Endothelial cell of umbilical vein (primary cell): ENCODE results near the gene SUPT16H.

ENCODE experiments used
- CTCF ChIP-seq, 2 donors: IDR thresholded peaks; 1 replicate in 1 of 2; 2 replicates in 1 of 2; pipeline ENCODE4 v1.5.1; 2011; ENCODE audit warnings: low read length in 2 of 2, mild to moderate bottlenecking in 2 of 2, moderate library complexity in 2 of 2, control low read depth in 1 of 2, inconsistent platforms in 1 of 2, low read depth in 1 of 2; ENCODE audit not compliant: insufficient read depth in 1 of 2; ENCODE audit errors: extremely low read depth in 1 of 2
- EZH2 ChIP-seq: IDR thresholded peaks from 2 replicates; pipeline ENCODE4 v1.6.1; 2012; ENCODE audit warnings: borderline replicate concordance, low read depth, mild to moderate bottlenecking, moderate library complexity, low read length, inconsistent platforms; ENCODE audit not compliant: severe bottlenecking
- FOS ChIP-seq: IDR thresholded peaks from 2 replicates; pipeline ENCODE4 v1.6.1; 2011; ENCODE audit warnings: mild to moderate bottlenecking, low read length, moderate library complexity, borderline replicate concordance; ENCODE audit not compliant: insufficient read depth
- GATA2 ChIP-seq: IDR thresholded peaks from 2 replicates; pipeline ENCODE4 v1.7.0; 2011; ENCODE audit warnings: low read depth, mild to moderate bottlenecking, moderate library complexity, mixed read lengths, low read length; ENCODE audit not compliant: insufficient read length, insufficient read depth
- MAX ChIP-seq: IDR thresholded peaks from 2 replicates; pipeline ENCODE4 v1.6.1; 2011; ENCODE audit not compliant: insufficient read depth, insufficient read length
- MYC ChIP-seq: IDR thresholded peaks from one replicate; pipeline ENCODE4 v1.6.1; 2011; ENCODE audit warnings: mild to moderate bottlenecking, low read depth, low read length
- POLR2A ChIP-seq: IDR thresholded peaks from 2 replicates; pipeline ENCODE4 v1.6.1; 2012; ENCODE audit warnings: low read depth, mild to moderate bottlenecking, control low read depth, low read length
- POLR2AphosphoS5 ChIP-seq: IDR thresholded peaks from 2 replicates; pipeline ENCODE4 v1.6.1; 2012; ENCODE audit warnings: low read depth, mild to moderate bottlenecking, control low read depth, low read length, moderate library complexity; ENCODE audit not compliant: insufficient read depth

GRCh38 chr14:21406213-21406612, 22.4 kb upstream of the SUPT16H start:
- TF ChIP-seq POLR2A, result no peak
- no peak for TF ChIP-seq CTCF (IDR thresholded peaks at IDR 0.05; ENCODE audit: extremely low read depth in 1 of 2, insufficient read depth in 1 of 2, low read depth in 1 of 2, low read length in 2 of 2)
- no peak for TF ChIP-seq MYC
- TF ChIP-seq EZH2, result no peak
- TF ChIP-seq POLR2AphosphoS5, result no peak
- TF ChIP-seq MAX, result no peak
- TF ChIP-seq FOS, result no peak
- TF ChIP-seq GATA2, result no peak
